Stimulated activated CD8-positive, alpha-beta memory T cell treated with anti-CD3 and anti-CD28 coated beads, Interleukin-15, amount 100 ng/mL, for 24 hours (primary cell): ENCODE results near the gene PDE3B.
"Not testable (repeated sequence)": the region's sequence is repeated elsewhere in the genome, so short reads cannot be mapped to it uniquely, and the experiment has no call there.

Source experiments
- DNase-seq: peaks from one replicate; pipeline ENCODE4 v3.0.0-alpha.2; 2020; ENCODE audit warnings: low read depth

Gene PDE3B

DNA sequence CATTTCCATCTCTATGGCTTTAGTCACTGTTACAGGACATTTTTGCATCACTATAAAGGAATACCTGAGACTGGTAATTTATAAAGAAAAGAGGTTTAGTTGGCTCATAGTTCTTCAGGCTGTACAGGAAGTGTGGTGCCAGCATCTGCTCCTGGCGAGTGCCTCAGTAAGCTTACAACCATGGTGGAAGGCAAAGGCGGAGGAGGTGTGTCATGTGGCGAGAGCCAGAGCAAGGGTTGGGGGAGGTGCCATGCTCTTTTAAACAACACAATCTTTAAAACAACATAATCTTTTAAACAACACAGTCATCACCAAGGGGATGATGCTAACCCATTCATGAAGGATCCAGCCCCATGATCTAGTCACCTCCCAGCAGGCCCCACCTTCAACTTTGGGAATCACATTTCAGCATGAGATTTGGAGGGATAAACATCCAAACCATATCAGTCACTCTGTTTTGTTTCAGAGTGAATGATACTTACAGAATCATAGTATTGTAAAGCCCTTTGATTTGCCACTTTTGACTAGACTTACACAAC lies 103.3 kb downstream of the PDE3B start:
- no peak for DNase-seq

DNA sequence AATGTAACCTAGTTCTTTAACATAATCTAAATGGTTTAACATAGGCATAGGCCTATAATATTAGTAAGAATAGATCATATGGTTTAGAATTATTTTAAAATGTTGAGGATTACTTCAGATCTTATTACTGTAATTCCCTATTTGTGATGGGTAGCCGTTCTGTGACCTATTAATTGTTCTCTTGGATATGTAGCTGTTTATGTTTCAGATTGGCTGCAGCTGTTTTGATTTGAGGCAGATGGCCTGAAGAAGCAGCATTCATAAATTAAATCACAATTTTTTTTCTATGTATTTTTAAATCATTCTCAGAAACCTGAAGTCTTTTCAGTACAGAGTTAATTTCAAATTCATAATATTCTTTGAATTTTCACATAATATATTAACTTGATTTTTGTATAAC lies 104.5 kb downstream of the PDE3B start:
- no peak for DNase-seq

DNA sequence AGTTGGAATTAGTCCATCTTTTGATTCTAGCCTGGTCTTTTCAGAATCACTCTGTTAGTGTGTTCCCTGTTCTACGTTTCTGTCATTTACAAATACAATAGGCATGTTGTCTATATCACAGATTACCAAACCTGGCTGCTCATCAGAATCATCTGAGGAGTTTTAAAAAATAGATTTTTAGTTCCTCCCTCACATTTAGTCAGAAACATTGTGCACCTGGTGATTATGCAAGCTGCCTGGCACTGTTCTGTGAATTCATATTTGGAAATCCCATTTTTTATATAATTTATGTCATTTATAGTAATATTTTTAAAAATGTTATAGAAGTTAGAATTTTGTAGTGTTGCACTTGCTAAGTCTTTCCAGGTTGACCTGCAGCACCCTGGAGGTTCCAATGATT lies 107.3 kb downstream of the PDE3B start:
- no peak for DNase-seq

DNA sequence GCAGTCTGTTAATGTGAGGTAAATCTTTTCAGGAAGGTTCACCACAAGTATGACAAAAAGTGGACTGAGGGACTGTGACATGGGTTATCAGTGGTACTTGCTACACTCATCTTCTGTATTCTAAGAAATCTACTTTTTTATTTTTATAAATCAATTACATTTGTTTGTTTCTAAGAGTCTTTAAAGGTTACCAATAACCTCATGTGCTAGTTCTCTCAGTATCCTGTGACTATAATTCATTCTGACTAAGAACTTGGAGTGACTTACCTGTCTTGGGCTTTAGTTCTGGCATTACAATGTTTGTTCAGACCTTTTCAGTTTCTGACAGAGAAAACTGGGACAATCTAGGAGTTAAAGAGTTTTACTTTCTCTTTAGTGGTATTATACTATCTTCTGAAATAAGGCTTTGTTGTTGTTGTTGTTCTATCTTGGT lies 108.4 kb downstream of the PDE3B start:
- no peak for DNase-seq

DNA sequence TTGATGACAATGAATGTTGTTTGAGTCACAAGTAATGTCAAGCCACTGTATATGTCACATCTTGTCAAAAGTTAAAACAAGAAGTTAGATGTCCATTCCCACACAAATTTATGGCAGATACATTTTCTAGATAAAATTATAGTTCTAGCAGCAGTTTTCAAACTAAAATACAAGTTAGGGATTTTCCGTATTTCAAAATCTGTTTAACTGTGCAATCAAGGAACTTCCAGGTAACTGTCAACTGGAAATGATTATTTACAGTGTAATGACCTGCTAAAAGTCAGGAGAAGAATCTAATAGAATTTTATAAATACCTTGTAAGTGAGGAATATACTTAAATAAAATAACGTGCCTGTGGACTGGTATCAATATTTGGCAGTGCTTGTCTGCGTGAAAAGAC lies 111.5 kb downstream of the PDE3B start:
- DNase-seq = no peak

DNA sequence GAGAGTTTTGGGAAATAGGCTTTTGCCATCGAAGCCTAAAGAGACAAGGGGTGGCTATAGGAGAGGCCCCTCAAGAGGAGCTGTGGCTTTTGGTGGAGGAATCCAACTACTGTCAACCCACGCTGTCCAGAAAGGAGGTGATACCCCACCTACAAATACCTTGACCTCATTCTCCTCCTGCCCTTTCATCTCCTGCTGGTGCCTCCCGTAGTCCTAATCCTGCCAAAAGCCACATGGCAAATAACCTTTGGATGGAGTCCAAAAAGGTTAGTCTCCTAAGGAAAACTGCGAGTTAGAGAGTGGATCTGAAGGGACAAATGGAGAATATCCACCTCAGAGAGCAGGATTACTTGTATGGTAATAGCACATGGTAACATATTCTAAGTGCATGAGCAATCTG lies 112.7 kb downstream of the PDE3B start:
- no peak for DNase-seq

DNA sequence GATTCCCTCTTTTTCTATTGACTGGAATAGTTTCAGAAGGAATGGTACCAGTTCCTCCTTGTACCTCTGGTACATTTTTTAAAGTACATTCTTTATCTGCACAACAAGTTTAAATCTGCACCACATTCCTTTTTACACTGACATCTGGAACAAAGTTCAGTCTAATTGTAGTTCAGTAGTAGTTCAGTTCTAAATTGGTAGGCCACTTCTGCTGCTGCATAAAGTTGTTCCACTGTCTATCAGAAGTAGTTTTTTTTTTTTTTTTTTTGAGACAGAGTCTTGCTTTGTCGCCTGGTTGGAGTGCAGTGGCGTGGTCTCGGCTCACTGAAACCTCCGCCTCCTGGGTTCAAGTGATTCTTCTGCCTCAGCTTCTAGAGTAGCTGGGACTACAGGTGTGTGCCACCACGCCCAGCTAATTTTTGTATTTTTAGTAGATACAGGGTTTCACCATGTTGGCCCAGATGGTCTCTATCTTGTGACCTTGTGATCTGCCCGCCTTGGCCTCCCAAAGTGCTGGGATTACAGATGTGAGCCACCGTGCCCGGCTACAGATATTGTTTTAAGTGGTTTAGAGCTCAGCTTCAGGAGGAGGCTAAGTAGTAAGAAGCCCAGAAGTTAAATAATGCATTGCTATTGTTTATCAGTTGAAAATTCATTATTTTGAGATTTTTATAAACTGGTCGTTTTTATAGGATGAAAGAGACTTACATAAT lies 115.9 kb downstream of the PDE3B start:
- not testable (repeated sequence) for DNase-seq

DNA sequence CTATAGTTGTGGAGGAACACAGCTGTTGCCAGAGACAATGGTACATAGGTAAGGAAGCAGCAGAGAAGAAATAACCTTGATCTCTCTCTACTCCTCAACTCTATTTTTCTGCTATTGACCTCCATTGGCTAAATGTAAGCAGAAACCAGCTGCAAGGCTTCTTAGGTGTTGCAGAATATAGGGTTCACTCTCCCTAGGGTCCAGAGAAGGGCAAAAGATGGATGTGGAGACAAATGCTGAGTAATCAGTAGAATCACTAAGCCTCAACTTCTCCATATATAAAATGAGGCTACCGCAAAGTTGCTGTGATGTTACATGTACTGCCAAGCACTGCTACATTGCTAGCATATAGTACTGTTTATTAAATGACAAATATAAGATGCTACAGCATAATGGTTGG lies 120.6 kb downstream of the PDE3B start:
- no peak for DNase-seq

DNA sequence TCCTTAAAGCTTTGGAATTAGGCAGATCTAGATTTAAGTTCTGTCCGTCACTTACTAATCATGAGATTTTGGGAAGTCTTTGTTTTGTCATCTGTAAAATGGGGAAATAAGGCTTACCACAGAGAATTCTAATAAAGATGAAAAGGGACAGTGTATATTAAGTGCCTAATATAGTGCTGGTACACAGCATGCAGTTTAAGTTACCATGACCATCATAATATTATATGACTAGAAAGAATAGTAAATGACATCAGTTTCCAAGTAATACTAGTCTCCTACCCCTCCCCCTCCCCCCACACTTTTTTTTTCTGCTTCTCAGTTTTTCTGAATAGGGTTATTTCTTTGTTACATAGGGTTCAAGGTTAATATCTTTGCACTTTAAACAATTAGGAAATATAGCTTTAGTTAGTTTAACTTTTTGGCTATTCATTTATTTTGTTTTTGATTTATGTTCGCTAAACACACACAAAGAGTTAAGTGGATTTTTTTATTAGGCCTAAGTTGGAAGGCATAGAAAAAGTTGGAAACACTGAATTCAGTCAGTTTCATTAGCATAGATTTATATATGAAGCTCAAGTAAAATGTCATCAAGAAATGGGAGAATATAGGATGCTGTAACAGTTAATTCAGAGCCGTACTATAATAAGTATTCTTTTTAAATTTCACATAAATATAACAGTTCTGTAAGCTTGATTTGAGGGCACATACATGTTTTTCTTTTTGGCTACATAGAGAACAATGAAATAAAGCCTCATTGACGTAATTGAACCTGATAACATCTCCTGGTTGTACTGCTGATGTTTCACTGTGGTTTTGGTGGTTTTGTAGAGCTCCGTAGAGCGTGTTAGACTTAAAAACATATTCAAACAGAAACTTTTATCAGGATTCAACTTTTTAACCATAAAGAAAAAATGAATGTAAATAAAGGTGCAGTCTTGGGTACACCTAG lies 121.2 kb downstream of the PDE3B start:
- no peak for DNase-seq

DNA sequence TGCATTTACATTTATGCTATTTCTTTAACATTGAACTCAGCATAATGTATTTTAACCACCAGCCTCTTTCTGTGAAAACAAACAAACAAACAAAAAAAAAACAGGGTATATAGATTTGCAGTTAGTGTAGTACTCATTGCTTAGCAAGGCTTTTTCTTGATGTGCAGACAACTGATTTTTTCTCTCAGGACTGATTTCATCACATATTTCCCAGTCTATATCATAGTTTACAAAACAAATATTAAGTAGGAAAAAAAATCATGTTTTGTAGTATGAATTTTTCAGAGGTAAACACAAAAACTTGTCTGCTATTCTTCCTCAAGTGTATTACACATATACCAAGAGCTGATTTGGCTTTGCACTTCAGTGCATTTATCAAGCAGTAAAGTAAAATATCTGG lies 123.0 kb downstream of the PDE3B start:
- no peak for DNase-seq

DNA sequence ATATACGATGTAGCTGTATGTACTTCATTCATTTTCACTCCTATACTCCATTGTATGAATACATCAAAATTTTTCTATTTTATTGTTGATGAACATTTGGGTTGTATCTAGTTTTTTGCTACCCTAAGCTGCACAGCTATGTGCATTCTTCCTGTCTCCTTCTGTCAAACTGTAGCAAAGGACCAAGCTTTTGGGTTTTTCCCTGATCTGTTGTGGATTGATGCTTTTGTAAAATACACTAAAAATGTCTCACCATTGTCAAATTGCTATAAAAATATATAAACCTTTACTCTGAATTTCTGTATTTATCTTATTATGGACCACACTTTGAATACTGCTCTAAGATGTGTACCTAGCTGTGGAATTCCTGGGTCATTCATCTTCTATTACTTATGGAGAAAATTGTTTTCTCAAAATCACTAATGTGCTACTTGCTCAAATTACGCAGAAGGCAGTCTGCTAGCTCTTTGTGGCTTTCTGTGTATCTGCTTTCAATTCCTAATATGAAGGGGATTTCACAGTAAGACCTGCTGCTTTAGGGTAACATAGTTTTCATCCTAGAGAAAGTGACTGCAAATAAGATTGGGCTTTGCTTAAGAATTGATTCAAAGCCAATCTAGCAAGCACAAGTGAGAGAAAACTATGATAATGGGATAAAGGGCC lies 125.1 kb downstream of the PDE3B start:
- DNase-seq = no peak

DNA sequence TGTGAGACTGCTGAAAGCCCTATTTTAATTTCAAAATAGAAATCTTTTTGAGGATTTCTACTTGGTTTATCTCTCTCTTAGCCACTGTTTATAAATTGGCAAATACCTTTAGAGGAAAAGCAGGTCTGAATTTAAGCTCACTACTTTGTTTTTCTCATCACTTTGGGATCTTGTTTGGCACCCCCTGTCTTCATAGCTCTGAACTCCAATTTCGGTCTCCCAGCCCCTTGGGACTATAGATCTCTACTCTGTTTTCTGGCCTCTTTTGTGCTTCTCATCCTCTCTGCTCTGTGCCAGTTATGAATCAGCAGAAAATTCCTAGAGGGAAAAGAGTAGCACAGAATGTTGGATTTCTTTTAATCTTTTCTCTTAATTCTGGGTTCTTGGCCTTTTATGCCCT lies 130.2 kb downstream of the PDE3B start:
- no peak for DNase-seq

DNA sequence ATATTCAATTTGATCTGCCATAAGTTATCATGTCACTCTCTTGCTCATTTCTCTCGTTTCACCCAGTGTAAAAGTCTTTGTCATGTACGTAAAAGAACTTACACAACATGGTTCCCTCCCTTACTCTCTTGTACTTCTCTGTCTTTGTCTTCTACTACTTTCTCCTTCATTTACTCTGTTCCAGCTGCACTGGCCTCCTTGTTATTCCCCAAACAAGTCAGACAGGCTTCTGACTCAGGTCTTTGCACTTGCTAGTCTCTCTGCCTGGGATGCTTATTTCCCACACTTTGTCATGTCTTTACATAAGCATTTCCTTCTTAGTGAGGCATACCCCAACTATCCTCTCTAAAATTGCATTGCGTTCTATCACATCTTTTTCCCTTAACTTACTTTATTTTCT lies 131.1 kb downstream of the PDE3B start:
- DNase-seq = no peak

DNA sequence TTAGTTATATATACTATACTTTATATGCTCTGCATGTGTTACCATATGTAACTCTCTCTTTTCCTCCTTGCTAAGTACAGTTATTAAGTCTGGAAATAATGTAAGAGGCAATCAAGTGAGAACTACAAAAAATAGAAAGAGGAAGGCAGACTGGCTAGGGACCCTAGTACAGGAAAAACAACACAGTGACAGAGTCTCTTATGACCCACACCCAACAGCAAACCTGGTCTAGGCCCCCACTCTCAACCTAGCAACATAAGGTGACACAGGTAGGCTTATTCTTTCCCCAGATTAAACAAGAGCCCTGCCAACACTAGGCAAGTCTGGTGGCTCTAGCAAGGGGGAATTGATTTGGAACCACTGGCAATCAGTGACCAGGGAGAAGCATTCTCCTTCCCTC lies 132.3 kb downstream of the PDE3B start:
- DNase-seq = no peak

DNA sequence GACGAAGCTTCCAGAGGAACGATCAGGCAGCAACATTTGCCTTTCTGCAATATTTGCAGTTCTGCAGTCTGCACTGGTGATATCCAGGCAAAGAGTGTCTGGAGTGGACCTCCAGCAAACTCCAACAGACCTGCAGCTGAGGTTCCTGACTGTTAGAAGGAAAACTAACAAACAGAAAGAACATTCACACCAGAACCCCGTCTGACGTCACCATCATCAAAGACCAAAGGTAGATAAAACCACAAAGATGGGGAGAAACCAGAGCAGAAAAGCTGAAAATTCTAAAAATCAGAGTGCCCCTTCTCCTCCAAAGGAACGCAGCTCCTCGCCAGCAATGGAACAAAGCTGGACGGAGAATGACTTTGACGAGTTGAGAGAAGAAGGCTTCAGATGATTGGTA lies 134.9 kb downstream of the PDE3B start:
- not testable (repeated sequence) for DNase-seq

DNA sequence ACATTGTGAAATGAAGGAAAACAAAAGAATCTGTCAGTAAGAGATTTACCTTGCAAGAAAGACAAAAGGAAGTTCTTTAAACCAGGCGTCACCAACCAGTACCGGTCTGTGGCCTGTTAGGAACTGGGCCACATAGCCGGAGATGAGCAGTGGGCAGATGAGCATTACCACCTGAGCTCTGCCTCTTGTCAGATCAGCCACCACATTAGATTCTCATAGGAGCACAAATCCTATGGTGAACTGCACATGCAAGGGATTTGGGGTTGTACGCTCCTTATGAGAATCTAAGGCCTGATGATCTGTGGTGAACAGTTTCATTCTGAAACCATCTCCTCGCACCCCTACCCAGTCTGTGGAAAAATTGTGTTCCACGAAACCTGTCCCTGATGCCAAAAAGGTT lies 140.2 kb downstream of the PDE3B start:
- DNase-seq = no peak

DNA sequence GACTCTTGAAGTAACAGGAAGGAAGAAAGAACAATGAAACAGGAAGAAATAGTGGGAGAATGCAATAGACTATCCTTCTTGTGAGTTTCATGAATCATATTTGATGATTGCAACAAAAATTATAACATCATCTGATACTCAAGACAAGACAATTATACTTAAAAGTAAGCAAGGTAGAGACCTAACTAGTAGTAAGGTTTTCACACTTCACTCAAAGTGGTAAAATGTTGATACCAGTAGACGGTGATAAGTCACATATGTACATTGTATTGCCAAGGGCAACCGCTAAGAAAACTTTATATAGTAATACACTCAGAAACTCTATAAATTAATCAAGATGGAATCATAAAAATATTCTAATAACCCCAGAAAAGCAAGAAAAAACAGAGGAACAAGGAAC lies 140.6 kb downstream of the PDE3B start:
- DNase-seq = no peak

DNA sequence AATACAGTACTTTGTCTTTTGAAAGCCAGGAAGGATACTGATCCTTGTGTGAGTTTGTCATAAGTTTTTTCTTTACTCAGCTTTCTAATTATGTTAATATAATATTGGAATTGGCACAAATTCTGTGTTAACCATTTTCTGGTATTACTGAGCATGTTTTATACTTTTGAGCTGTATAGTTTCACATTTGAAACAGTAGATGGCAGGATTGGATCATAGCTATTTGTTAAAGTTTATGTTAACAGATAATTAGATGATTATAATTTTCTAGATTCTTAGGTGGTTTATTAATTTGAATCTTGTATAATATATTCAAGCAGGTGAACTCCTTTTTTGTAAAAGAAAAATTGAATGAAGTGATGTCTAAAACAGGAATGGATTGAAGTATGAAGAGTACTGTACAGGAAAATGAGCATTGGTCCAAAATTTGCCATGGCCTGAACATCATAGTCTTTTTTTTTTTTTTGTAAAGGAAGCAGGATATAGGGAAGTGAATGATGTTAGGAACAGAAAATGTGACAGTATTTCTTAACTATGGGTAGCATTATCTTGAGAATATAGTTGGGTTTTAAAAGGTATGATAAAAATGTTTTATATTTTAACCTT lies 146.4 kb downstream of the PDE3B start:
- DNase-seq = no peak

DNA sequence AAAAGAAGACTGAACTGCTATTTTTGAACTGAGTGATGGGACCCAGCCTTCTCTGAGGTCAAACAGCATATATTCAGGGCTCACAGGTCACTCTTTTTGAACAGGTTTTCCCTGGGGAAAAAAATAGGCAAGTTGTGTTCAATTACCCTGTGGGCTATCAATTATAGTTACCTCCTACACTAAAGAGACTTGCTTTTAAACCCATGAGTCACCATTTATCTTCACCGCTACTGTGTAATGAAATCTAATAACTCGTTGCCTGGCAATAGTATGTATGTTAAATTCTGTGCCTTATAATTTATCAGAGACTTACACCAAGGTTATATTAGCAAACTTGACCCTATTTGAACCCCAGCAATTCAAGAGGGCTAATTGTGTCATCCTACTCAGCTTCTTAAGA lies 149.9 kb downstream of the PDE3B start:
- no peak for DNase-seq

DNA sequence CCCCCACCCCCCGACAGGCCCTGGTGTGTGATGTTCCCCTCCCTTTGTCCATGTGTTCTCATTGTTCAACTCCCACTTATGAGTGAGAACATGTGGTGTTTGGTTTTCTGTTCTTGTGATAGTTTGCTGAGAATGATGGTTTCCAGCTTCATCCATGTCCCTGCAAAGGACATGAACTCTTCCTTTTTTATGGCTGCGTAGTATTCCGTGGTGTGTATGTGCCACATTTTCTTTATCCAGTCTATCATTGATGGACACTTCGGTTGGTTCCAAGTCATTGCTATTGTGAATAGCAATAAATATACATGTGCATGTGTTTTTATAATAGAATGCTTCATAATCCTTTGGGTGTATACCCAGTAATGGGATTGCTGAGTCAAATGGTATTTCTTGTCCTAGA lies 152.4 kb downstream of the PDE3B start:
- DNase-seq = not testable (repeated sequence)

DNA sequence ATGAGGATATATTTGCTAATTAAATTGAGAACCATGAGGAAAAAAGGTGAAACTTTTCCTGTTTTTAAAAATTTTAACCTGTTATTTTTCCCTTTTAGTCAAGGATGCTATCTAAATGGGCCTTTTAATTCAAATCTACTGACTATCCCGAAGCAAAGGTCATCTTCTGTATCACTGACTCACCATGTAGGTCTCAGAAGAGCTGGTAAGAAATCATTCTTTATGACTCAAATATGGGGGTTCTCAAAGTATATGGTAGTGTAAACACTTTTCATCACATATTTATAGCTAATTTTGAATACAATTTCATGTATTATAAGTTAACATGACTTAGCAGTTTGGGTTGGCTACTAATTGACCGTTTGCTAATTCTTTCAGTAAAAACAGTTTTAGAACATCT lies 160.2 kb downstream of the PDE3B start:
- no peak for DNase-seq

DNA sequence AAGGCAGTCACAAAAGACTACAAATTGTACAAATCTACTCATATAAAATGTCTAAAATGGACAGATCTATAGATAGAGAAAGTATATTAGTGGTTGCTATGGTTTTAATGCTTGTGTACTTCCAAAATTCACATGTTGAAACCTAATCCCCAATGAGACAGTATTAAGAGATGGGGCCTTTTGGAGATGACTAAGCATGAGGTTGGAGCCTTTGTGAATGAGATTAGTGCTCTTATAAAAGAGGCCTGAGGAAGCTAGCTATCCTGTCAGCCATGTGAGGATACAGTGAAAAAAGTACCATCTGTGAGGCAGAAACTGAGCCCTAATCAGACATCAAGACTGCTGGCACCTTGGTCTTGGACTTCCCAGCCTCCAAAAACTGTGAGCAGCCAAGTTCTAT lies 165.9 kb downstream of the PDE3B start:
- no peak for DNase-seq
